NCI-H510A (cell line): Measurements from ENCODE around the gene TNRC18.
"Not testable (repeated sequence)": the region's sequence is repeated elsewhere in the genome, so short reads cannot be mapped to it uniquely, and the experiment has no call there.

Experiments used
- DNase-seq: peaks from one replicate; lab custom pipeline; 2025; lab: John Stamatoyannopoulos, UW

TNRC18 gene

DNA sequence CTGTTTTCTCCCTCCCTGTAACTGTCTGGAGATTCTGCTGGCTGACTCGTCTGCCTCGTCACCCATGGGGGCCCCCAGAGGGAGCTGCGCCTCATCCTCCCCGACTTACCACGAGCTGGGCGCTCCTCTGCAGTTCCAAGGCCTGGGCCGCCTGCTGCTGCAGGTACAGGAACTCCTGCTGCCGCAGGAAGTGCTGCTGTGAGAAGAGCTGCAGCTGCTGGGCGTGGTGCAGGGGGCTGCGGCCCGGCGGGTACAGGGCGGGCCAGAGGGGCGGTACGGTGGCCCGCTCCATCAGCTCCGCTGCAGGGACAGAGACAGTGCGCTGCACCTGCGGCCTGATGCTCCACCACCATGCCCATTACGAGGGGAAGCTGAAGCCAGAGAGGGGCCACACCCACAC is 47.7 kb downstream of the TNRC18 start:
- DNase-seq, result no peak

DNA sequence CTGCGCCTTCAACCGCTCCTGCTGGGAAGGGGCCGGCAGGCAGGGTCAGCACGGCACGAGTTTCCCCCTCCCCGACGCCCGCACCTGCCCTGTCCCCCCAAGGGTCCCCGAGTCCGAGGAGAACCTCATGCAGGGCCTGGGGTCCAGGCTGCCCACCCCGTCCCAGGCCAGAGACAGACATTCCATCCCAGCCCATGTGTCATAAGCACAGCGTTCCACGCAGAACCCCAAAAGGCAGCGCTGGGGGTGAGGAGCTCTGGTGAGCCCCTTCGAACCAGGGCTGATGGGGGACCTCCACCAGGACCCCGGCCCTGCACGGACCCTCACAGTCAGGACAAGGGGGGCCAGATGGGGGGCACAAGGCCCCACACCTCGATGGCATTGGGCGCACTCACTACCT is 49.2 kb downstream of the TNRC18 start:
- DNase-seq, result no peak

DNA sequence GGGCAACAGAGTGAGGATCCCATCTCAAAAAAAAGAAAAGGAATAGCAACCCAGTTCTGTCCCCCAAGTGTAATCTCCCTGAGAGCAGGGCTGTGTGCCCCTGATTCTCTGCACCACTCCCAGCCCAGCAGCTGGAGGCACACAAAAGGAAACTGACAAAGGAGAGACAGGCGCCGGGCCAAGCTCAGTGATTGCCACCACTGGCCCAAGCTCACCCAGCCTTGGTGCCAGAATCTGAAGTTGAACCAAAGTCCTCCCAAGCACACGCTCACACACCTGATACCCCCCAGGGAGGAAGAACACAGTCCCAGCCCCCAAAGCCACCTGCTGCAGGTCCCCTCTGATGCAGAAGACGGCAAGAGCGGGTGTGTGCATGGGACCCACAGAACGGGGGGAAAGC is 50.3 kb downstream of the TNRC18 start:
- DNase-seq, result no peak

DNA sequence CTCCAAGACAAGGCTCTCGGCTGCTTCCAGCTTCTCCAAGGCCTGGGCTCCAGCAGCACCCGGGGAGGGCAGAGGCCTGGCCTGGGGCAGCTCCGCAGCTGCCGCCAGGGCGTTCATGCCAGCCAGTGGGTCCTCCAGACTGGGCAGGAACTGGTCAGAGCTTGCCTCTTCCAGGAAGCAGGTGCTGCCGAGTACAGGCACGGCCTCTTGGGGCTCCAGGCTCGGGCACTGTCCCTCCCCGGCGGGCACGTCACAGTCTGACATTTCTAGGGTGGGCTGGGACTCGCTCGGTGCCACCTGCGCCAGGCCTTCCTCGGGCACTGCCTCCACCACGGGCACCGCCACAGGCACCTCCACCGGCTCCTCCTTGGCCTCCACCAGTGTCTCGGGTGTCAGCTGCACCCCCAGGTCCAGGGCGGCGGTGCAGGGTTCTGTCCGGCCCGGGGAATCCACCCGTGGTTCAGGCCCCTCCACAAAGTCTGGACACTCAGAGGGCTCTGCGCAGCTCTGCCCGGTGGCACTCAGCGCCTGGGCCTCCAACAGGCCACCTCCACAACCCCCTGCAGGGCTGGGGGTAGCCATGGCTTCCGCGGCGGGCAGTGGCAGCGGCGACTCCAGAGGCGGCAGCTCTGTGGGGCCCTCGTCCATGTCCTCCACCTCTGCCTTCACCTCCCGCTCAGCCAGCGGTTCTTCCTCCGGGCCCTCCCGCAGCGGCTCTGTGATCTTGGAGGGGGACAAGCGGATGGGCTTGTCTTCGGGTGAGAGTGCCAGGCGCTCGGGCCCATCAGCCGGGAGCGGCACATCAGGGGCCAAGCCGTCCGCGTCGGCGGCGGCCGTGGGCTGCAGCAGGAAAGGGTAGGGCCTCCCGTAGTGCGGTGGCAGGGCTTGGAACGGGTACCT is 52.9 kb downstream of the TNRC18 start:
- DNase-seq, result no peak

DNA sequence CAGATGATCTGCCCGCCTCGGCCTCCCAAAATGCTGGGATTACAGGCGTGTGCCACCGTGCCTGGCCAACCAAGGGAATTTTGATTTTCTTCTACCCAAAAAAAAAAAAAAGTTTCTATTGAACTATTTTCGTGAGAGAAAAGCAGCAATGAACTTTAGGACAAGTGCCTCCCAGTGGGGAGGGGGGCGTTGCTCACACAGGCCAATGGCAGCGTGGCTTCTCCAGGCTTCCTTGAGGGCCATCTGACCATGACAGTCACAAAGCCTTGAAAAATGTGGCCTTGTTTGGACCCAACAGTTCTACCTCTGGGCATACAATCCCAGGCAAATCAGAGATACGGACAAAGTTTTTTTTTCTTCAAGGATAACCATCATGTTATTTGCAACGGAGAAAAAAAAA is 56.0 kb downstream of the TNRC18 start:
- DNase-seq, result no peak

DNA sequence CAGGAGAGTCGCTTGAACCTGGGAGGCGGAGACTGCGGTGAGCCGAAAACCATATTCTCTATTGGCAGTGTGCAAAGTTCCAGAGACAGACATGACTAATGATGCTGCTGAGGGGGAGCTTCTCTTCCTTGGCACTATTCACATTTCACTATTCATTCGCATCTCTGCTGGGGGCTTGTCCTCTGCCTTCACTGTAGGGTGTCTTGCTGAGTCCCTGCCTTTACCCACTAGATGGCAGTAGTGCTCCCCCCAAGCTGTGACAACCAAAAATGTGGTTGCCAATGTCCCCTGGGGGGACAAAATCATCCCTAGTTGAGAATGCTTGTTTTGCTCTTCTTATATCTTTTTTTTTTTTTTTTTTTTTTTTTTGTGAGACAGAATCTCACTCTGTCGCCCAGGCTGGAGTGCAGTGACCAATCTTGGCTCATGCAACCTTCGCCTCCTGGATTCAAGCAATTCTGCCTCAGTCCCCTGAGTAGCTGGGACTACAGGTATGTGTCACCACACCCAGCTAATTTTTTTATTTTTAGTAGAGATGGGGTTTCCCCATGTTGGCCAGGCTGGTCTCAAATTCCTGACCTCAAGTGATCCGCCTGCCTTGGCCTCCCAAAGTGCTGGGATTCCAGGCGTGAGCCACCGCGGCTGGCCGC is 57.5 kb downstream of the TNRC18 start:
- DNase-seq, result peak; percentile 25

DNA sequence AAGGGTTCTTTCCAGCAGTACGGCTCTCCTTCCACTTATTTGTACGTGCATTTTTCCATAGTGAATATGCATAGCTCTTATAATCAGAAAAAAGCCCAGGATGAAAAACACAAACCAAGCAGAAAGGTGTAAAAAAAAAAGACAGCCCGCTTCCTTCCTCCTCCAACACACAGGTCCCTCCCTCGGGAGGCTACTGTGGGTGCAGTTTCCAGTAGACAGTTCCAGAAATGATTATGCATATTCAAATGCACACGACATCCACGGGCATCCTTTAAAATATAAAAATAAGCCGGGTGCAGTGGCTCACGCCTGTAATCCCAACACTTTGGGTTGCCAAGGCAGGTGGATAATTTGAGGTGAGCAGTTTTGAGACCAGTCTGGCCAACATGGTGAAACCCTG is 59.9 kb downstream of the TNRC18 start:
- no peak for DNase-seq

DNA sequence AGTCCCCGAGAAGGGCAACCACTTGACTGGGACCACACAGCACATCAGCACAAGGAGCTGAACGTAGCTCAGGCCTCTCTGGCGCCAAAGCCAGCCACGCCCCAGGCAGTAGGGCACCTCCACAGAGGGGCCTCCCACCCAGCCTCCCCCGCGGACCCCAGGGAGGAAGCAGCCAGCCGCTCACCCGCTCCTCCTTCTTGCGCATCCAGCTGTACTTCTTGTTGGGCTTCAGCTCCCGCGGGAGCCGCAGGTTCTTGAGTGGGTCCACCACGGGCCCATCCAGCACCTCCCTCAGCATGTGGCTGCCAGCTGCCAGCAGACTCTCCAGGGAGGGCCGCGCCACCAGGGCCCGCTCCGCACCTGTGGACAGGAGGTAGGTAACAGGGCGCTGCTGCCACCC is 61.2 kb downstream of the TNRC18 start:
- no peak for DNase-seq

DNA sequence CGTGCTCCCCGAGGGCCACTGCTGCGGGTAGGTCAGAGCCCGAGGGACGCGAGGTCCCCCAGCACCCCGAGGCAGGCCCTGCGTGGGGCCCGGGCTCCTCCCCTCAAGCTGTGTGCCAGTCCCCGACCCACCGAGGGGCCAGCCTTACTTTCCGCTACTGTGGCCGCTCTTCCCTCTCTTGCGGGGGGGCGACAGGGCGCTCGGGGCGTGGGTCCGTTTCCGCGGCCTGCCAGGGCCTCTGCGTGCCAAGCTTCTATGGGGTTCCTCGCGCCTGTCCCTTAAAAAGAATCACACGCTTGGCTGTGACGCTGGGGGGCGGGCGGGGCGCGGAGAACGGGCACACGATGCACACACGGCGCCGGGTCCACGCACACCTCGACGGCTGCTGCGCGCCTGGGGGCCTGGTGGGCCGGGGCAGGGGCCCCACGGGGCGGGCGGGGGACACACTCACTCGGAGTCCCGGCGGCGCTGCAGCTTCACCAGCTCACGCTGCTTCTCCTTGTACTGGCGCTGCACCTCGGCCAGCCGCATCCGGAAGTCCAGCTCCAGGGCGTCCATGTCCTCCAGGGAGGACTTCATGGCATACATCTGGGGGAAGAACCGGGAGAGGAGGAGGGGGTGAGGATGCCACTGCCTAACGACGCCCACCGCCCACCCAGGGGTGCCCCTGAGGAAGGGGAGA is 62.0 kb downstream of the TNRC18 start:
- DNase-seq, result no peak

DNA sequence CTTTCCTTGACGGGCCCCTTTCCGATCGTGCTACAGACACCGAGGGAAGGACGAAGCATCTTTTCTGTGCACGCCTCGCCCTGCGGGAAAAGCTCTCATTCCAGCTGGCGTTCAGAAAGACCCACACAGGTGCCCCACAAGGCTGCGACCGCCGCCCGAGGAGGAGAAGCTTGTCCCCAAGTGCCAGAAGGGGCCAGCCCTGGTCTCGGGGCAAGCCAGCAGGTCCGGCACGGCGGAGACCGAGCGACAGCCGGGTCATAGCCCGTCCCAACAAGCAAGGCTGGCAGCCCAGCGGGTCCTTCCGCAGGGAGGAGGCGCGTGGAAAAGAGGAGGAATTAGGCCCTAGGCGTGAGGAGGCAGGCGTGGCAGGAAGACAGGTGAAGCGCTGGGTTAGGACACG is 62.7 kb downstream of the TNRC18 start:
- DNase-seq, result no peak

DNA sequence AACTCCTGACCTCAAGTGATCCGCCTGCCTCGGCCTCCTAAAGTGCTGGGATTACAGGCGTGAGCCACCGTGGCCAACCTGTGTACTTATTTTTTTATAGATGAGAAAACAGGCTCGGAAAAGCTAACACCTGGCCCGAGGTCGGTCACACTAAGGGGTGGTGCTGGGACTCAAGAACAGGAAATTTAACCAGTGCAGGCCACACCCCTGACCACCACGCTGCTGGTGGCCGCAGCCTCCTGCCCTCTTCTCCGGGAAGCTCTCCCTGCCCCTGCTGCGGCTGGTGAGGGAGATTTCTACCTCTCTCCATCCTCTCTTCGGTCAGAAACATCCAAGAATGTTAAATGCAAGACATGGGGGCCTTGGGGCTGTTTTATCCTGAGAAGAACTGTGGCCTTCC is 63.2 kb downstream of the TNRC18 start:
- no peak for DNase-seq

DNA sequence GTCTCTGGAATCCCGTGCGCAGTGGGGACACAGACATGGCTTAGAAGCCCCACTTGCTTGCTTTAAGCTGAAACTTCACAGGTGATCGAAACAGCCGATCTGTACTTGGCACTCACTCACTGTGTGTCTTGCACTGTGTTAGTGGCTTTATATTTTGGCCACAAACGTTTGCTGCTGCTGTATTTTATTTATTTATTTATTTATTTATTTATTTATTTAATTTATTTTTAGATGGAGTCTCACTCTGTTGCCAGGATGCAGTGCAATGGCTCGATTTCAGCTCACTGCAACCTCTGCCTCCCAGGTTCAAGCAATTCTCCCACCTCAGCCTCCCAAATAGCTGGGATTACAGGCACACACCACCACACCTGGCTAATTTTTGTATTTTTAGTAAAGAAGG is 63.6 kb downstream of the TNRC18 start:
- not testable (repeated sequence) for DNase-seq

DNA sequence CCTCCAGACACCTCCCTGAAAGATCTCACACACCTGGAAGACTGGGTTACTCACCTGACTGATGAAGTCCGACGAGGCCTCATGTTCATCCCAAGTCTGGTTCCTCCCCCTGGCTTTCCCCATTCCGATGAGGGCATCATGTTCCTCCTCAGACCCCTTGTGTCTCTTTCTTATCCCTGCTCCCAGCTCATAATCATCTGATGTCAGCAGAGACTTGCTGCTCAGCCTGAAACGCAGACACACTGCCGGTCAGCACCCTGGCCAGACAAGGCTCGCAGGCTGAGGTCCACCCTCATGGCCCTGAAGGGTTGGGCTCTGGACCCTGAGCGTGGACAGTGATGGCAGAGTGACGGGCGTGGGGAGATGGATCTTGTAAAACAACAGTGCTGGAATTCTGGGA is 64.3 kb downstream of the TNRC18 start:
- DNase-seq, result no peak

DNA sequence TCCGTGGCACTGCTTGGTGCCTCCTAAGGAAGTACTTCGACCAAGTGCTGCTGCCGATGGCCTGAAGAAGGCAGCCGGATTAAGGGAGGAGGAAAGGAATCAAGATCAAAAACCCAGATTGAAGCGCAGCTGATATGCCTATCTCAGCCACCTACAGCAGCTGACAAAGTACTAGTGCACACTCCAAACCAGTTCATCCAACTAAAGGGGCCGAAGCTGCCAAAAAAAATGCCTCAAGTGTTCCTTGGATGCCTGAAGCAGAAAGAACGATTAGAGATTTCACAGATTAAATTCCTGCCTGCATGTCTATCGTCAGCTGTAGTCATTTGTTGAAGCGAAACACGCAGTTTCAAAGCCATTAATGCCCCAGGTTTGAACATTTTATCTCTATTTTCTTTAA is 65.7 kb downstream of the TNRC18 start:
- DNase-seq, result no peak

DNA sequence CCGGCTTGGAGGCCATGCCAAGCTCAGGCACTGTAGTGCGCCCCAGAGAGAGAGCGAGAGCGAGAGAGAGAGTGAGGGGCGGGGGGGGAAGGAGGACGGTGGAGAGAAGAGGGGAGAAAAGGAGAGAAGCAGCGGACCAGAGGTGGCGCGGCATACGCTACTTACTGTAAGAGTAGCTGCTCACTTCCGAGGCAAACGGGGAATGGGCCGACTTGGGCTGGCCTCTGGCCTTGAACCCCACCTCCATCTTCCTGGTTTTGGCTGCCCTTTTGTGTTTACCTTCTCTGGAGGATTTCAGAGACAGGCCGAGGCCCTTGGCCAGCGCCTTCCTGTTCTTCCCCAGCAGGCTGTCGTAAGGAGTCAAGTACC is 66.9 kb downstream of the TNRC18 start:
- DNase-seq, result no peak

DNA sequence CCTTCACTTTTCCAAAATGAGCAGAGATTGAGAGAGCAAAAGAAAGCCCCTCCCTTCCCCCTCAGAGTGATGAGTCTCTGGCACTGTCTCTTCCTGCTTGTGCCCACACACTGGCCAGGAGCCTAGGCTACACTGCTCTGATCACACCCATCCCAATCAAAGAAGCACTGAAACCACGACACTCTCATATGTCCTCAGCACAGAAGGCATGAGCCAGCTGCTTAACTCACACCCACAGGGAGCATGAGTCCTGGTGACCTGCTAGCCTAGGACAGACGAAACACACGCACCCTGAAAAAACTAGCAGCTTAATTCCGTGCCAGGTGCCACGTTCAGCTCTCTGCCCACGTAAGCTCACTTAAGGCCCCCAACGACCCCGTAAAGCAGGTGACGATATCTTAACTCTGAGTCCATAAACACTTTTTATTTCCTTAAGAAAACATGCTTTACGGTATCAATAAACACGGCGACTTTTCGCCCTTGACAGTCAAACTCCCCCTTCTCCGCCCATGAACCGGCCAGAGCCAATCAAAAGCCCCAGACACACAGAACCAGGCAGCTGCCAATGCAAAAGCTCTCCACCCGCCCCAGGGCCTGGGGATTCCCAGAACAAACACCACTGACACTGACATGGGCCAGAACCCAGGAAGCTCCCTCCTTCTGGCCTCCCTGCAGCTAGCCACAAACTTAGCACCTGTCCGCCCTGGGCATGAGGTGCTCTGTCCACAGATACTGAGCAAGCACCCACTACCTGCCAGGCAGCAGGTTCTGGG is 69.0 kb downstream of the TNRC18 start:
- DNase-seq, result peak; percentile 61

DNA sequence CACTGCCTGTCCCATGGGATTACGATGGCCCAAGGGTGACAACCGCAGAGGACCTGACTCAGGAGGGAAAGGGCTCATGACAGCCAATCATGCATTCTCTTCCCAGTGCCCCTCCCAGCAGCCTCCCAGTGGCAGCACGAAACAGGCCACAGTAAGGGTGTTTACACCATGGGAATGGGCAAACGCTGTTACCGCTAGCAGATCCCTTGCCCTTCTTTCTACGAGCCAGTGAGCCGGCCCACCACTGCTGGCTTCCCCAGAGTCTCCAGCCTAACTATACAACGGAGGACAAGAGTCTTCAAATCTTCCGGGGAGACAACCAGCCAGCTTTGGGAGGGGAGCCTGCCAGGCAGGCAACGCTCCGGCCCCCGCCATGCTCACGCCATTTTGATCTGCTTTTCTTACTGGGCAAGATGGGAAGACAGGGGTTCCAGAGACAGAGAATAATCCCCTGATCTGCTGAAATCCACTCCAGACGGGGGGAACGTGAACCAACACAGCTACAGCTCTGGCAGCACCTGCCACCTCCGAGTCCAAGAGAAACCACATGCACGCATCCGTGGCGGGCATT is 71.1 kb downstream of the TNRC18 start:
- no peak for DNase-seq

DNA sequence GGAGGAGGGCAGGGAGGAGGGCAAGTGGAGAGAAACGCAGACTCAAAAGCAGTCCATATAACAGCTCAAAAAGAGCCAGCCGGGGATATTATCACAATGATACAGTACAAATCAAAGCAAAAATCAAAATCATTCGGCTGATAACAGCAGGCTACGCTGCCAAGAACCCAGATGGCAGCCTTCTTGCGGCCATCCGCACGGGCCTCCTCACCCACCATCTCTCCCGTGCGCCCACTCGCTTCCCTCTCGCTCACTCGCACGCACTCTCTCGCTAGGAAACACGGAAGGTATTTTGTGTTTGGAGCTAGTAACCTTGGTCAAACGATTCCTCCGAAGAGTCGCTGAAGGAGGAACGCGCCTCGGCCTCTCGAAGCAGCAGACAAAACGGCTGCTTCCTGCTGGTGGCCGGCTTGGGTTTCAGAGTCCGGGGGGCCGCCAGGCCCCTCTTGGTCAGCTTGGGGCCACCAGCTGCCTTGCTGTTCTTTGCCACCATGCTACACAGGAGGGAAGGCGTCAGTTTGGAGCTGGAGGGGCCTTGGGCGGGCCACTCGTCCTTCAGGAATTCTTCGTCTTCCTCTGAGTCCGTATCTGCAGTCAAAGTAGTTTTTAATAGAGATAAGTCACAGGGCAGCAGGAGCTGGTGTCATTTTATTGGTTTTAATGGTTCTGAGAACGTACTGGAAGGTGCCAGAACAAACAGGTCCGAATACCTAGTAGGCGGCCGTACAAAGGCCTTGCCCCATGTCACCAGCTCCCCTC is 71.9 kb downstream of the TNRC18 start:
- no peak for DNase-seq

DNA sequence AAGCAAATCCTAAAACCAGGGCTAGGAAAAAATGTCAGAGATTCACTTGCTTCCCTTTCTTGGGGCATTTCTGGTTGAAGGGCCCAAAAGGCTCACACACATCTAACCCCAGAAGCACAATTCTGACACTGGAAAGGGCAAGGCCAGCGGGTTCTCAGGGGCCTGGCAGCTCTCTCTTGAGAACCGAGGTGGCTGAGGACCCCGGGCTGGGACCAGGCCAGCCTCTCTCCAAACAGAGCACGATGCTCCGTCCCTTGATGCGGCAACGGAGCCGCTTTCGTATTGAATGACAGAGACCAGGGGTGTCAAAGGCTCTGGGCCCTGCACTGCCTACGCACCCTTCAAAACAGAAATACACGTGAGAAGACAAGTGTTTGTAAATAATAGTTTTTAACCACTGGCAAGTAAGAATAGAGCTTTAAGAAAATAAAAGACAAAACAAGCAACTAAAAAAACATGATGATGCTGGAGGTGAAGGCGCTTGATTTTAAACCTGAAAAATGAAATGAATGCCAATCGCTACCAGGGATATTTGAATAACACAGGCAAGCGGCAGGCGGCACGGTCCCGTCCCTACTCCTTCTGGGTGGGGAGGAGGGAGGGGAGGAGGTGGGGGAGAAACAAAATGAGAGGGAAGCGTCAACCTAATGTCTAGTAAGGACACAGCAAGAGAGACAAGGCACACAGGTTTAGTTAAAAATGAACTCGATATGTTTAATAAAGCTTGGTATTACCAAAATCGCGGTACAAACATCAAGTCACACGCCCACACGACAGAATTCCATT is 72.8 kb downstream of the TNRC18 start:
- no peak for DNase-seq

DNA sequence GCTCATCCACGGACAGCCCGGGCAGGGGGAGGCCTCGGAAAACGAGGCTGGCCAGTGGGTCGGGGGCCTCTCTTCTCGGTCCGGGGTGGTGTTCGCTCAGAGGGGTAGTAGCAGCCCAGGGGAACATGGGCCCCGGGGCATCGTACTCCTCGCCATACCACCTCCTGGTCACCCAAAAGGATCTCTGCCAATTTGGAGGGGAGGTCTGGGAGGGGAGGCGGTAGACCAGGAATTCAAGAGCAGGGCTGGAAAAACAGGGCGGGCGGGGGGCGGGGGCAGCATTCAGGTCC is 73.5 kb downstream of the TNRC18 start:
- DNase-seq, result no peak
